ENCODE results near the gene STAG1. TPM values are rescaled to one million over a fixed set of nuclear protein-coding genes. Genes with fewer than 3 reads are reported as not detected.

STAG1 gene
- total and polyA plus RNA-seq, 2 donors (not counting 1 experiment from before 2014, with no cell fraction given): 23.2 to 38.6 TPM

DNA sequence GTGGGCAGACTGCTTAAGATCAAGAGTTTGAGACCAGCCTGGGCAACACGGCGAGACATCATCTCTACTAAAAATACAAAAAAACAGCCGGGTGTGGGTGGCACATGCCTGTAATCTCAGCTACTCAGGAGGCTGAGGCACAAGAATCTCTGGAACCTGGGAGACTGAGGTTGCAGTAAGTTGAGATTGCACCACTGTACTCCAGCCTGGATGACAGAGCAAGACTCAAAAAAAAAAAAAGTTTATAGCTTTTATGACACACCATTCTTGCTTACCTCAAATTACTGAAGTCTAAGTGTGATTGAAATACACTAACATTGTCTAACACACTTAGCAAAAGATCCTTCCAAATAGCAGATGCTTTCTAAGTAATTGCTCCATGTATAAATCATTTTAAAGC, 207.6 kb downstream of the STAG1 start:
- no peak for TF ChIP-seq EZH2 (IDR thresholded peaks at IDR 0.05; ENCODE audit: low read length, missing control alignments)
- TF ChIP-seq, protein P1, sequence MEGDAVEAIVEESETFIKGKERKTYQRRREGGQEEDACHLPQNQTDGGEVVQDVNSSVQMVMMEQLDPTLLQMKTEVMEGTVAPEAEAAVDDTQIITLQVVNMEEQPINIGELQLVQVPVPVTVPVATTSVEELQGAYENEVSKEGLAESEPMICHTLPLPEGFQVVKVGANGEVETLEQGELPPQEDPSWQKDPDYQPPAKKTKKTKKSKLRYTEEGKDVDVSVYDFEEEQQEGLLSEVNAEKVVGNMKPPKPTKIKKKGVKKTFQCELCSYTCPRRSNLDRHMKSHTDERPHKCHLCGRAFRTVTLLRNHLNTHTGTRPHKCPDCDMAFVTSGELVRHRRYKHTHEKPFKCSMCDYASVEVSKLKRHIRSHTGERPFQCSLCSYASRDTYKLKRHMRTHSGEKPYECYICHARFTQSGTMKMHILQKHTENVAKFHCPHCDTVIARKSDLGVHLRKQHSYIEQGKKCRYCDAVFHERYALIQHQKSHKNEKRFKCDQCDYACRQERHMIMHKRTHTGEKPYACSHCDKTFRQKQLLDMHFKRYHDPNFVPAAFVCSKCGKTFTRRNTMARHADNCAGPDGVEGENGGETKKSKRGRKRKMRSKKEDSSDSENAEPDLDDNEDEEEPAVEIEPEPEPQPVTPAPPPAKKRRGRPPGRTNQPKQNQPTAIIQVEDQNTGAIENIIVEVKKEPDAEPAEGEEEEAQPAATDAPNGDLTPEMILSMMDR (conservative IDR thresholded peaks at IDR 0.05 in 1 of 2, IDR thresholded peaks at IDR 0.05 in 1 of 2; ENCODE audit: low read depth in 1 of 2, low read length in 2 of 2): no peak
- Histone ChIP-seq H3K9me3 (ENCODE audit: control insufficient read depth, insufficient read depth, low read depth, low read length) (no peaks in the 10 kb centered on the region), H3K27ac (ENCODE audit: insufficient read depth, low read length) (no peak overlapping the region)

DNA sequence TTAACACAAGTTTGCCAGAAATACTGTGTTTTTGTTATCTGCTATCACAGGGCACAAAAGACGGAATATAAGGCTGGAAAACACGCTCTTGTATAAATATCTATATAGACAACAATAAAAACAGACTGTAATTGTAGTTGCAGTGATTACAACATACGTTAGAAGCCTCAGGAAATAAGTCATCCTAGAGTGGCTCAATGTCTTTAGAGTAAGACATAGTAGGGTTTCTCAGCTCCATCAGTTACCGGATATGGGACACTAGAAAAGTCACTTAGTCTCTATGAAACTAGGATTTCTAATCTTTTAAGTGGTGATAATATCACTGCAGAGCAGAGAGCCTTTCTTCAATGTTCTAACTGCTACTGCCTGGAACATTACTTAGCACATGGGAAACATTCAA, 208.8 kb downstream of the STAG1 start:
- no peaks in the 10 kb centered on the region for H3K79me2 ChIP-seq (ENCODE audit: control insufficient read depth, insufficient read depth, low read length)
- no peaks in the 10 kb centered on the region for H4K20me1 ChIP-seq (ENCODE audit: control insufficient read depth, extremely low read depth, insufficient read depth, low read length)
- H3K36me3 ChIP-seq (ENCODE audit: control insufficient read depth, insufficient read depth, low read length): no peaks in the 10 kb centered on the region
- H3K9me3 ChIP-seq (ENCODE audit: control insufficient read depth, insufficient read depth, low read depth, low read length): no peaks in the 10 kb centered on the region
- no peak overlapping the region for H3K4me3 ChIP-seq (replicated peaks in 1 of 4; ENCODE audit: control extremely low read depth in 1 of 4, insufficient read depth in 1 of 4, low read depth in 3 of 4, low read length in 4 of 4)
- no peak overlapping the region for H3K27ac ChIP-seq (ENCODE audit: insufficient read depth, low read length)
- TF ChIP-seq, protein P1 (conservative IDR thresholded peaks at IDR 0.05 in 1 of 2, IDR thresholded peaks at IDR 0.05 in 1 of 2; ENCODE audit: low read depth in 1 of 2, low read length in 2 of 2): no peak
- TF ChIP-seq EZH2 (IDR thresholded peaks at IDR 0.05; ENCODE audit: low read length, missing control alignments): no peak
- no peak overlapping the region for H3K9ac ChIP-seq (ENCODE audit: insufficient read depth, low read length)
- H3K27me3 ChIP-seq (ENCODE audit: control insufficient read depth, insufficient read depth, low read length): no peaks in the 10 kb centered on the region
- no peak overlapping the region for H2AFZ ChIP-seq (ENCODE audit: low read length)
- H3K4me2 ChIP-seq (ENCODE audit: extremely low read depth, insufficient read depth, low read length): no peak overlapping the region
- H3K4me1 ChIP-seq (ENCODE audit: control insufficient read depth, extremely low read depth, insufficient read depth, low read length): peaks cover 5% of the 10 kb centered on the region
- DNase-seq (ENCODE audit: low read depth in 2 of 2): peak in 1 of 2 donors; percentile 28

More for the DNA sequence above, 207.6 kb downstream of the STAG1 start:
- Histone ChIP-seq H3K9ac (ENCODE audit: insufficient read depth, low read length) (no peak overlapping the region), H3K79me2 (ENCODE audit: control insufficient read depth, insufficient read depth, low read length) (no peaks in the 10 kb centered on the region), H3K36me3 (ENCODE audit: control insufficient read depth, insufficient read depth, low read length) (no peaks in the 10 kb centered on the region), H2AFZ (ENCODE audit: low read length) (no peak overlapping the region), H3K27me3 (ENCODE audit: control insufficient read depth, insufficient read depth, low read length) (no peaks in the 10 kb centered on the region), H3K4me1 (ENCODE audit: control insufficient read depth, extremely low read depth, insufficient read depth, low read length) (peaks cover 5% of the 10 kb centered on the region), H4K20me1 (ENCODE audit: control insufficient read depth, extremely low read depth, insufficient read depth, low read length) (no peaks in the 10 kb centered on the region), H3K4me3 (replicated peaks in 1 of 4; ENCODE audit: control extremely low read depth in 1 of 4, insufficient read depth in 1 of 4, low read depth in 3 of 4, low read length in 4 of 4) (no peak overlapping the region), H3K4me2 (ENCODE audit: extremely low read depth, insufficient read depth, low read length) (no peak overlapping the region)
- peak in 1 of 2 donors; percentile 6 for DNase-seq (ENCODE audit: low read depth in 2 of 2)

- Histone ChIP-seq H3K4me1 (ENCODE audit: control insufficient read depth, extremely low read depth, insufficient read depth, low read length) (no peaks in the 10 kb centered on the region), H3K79me2 (ENCODE audit: control insufficient read depth, insufficient read depth, low read length) (no peaks in the 10 kb centered on the region), H3K27me3 (ENCODE audit: control insufficient read depth, insufficient read depth, low read length) (no peaks in the 10 kb centered on the region), H3K36me3 (ENCODE audit: control insufficient read depth, insufficient read depth, low read length) (no peaks in the 10 kb centered on the region), H4K20me1 (ENCODE audit: control insufficient read depth, extremely low read depth, insufficient read depth, low read length) (no peaks in the 10 kb centered on the region), H3K4me3 (replicated peaks in 1 of 4; ENCODE audit: control extremely low read depth in 1 of 4, insufficient read depth in 1 of 4, low read depth in 3 of 4, low read length in 4 of 4) (no peak overlapping the region), H3K27ac (ENCODE audit: insufficient read depth, low read length) (no peak overlapping the region), H2AFZ (ENCODE audit: low read length) (no peak overlapping the region), H3K9me3 (ENCODE audit: control insufficient read depth, insufficient read depth, low read depth, low read length) (no peaks in the 10 kb centered on the region), H3K9ac (ENCODE audit: insufficient read depth, low read length) (no peak overlapping the region), H3K4me2 (ENCODE audit: extremely low read depth, insufficient read depth, low read length) (no peak overlapping the region)
- TF ChIP-seq EZH2 (IDR thresholded peaks at IDR 0.05; ENCODE audit: low read length, missing control alignments): no peak
- TF ChIP-seq, protein P1 (conservative IDR thresholded peaks at IDR 0.05 in 1 of 2, IDR thresholded peaks at IDR 0.05 in 1 of 2; ENCODE audit: low read depth in 1 of 2, low read length in 2 of 2): no peak
- DNase-seq (ENCODE audit: low read depth in 2 of 2): peak; percentile 19 to 56
Observed at GRCh38 chr3:136535906-136536305, 216.3 kb downstream of the STAG1 start.

Measured in fibroblast of lung (primary cell).